ENCODE results near the gene MCUR1. TPM values are rescaled to one million over a fixed set of nuclear protein-coding genes. Genes with fewer than 3 reads are reported as not detected.

The MCUR1 gene
- total and polyA plus RNA-seq, 10 of the 15 experiments (the other 5 are each of a cell fraction or from before 2014, with no cell fraction given): 4.4 to 43.9 (median 18.3) TPM

DNA sequence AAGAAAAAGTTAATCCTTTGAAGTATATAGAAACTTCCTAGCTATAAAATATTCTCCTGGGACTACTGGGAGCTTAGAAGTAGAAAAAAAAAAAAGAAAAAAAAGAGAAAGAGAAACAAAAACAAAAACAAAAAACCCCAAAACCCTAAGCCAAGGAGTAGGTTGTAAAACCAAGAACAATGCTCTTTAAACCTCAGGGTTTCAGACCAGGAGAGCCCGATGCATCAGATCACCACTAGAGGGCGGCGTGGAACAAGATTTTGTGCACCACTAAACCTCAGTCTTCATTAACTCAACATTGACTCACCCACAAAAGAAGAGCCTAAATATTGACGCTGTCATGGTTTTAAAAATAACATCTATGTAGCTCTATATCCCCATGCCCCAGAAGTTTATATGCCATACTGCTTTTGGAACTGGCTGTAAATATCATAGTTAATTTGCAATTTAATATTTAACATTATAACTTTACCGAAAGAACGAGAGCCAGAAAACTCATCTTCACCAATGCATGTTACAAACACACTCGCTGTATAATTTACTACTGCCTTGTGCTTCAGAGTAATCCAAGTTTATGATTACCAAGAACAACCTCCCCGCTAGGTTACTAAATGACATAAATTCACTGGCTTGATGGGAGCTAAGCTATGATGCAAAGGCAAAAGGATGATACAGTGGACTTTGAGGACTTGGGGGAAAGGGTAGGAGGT lies 19.2 kb downstream of the MCUR1 start (continued):
- TF ChIP-seq SMAD5 (IDR thresholded peaks at IDR 0.05; ENCODE audit: low read depth): no peak
- no peak for TF ChIP-seq NR2C1 (IDR thresholded peaks at IDR 0.05)
- TF ChIP-seq, protein P1, sequence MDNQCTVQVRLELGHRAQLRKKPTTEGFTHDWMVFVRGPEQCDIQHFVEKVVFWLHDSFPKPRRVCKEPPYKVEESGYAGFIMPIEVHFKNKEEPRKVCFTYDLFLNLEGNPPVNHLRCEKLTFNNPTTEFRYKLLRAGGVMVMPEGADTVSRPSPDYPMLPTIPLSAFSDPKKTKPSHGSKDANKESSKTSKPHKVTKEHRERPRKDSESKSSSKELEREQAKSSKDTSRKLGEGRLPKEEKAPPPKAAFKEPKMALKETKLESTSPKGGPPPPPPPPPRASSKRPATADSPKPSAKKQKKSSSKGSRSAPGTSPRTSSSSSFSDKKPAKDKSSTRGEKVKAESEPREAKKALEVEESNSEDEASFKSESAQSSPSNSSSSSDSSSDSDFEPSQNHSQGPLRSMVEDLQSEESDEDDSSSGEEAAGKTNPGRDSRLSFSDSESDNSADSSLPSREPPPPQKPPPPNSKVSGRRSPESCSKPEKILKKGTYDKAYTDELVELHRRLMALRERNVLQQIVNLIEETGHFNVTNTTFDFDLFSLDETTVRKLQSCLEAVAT (IDR thresholded peaks at IDR 0.05): peak; percentile 86
- 0 out of 2 replicates have a peak, but pooled peaks have one; percentile 41 for TF ChIP-seq CBX5 (IDR thresholded peaks at IDR 0.05; ENCODE audit: low read depth)
- peak; percentile 96 for TF ChIP-seq NBN (IDR thresholded peaks at IDR 0.05)
- TF ChIP-seq DPF2 (IDR thresholded peaks at IDR 0.05): no peak
- no peak for TF ChIP-seq JUNB (IDR thresholded peaks at IDR 0.05)
- TF ChIP-seq MYC (IDR thresholded peaks at IDR 0.05; ENCODE audit: insufficient read depth, insufficient read length, insufficient replicate concordance, low read length, severe bottlenecking): no peak
- TF ChIP-seq, protein P2, sequence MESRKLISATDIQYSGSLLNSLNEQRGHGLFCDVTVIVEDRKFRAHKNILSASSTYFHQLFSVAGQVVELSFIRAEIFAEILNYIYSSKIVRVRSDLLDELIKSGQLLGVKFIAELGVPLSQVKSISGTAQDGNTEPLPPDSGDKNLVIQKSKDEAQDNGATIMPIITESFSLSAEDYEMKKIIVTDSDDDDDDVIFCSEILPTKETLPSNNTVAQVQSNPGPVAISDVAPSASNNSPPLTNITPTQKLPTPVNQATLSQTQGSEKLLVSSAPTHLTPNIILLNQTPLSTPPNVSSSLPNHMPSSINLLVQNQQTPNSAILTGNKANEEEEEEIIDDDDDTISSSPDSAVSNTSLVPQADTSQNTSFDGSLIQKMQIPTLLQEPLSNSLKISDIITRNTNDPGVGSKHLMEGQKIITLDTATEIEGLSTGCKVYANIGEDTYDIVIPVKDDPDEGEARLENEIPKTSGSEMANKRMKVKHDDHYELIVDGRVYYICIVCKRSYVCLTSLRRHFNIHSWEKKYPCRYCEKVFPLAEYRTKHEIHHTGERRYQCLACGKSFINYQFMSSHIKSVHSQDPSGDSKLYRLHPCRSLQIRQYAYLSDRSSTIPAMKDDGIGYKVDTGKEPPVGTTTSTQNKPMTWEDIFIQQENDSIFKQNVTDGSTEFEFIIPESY (IDR thresholded peaks at IDR 0.05): peak; percentile 7; the same call in 1 of the 2 replicates
- TF ChIP-seq, protein P3, sequence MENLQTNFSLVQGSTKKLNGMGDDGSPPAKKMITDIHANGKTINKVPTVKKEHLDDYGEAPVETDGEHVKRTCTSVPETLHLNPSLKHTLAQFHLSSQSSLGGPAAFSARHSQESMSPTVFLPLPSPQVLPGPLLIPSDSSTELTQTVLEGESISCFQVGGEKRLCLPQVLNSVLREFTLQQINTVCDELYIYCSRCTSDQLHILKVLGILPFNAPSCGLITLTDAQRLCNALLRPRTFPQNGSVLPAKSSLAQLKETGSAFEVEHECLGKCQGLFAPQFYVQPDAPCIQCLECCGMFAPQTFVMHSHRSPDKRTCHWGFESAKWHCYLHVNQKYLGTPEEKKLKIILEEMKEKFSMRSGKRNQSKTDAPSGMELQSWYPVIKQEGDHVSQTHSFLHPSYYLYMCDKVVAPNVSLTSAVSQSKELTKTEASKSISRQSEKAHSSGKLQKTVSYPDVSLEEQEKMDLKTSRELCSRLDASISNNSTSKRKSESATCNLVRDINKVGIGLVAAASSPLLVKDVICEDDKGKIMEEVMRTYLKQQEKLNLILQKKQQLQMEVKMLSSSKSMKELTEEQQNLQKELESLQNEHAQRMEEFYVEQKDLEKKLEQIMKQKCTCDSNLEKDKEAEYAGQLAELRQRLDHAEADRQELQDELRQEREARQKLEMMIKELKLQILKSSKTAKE (IDR thresholded peaks at IDR 0.05; ENCODE audit: low read depth, poor library complexity, severe bottlenecking): peak; percentile 82
- peak in 1 of 2 experiments; percentile 18; a peak in 1 of 4 replicates for TF ChIP-seq BHLHE40 (IDR thresholded peaks at IDR 0.05; ENCODE audit: borderline replicate concordance in 1 of 2, low read depth in 2 of 2, low read length in 1 of 2)
- TF ChIP-seq, protein P4, sequence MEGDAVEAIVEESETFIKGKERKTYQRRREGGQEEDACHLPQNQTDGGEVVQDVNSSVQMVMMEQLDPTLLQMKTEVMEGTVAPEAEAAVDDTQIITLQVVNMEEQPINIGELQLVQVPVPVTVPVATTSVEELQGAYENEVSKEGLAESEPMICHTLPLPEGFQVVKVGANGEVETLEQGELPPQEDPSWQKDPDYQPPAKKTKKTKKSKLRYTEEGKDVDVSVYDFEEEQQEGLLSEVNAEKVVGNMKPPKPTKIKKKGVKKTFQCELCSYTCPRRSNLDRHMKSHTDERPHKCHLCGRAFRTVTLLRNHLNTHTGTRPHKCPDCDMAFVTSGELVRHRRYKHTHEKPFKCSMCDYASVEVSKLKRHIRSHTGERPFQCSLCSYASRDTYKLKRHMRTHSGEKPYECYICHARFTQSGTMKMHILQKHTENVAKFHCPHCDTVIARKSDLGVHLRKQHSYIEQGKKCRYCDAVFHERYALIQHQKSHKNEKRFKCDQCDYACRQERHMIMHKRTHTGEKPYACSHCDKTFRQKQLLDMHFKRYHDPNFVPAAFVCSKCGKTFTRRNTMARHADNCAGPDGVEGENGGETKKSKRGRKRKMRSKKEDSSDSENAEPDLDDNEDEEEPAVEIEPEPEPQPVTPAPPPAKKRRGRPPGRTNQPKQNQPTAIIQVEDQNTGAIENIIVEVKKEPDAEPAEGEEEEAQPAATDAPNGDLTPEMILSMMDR (IDR thresholded peaks at IDR 0.05 in 2 of 3, conservative IDR thresholded peaks at IDR 0.05 in 1 of 3; ENCODE audit: control insufficient read depth in 2 of 3, extremely low read depth in 1 of 3, insufficient read depth in 1 of 3, low read depth in 3 of 3, low read length in 3 of 3): peak; percentile 89 to 97 (median 91); a peak in 5 of 6 replicates
- TF ChIP-seq SREBF2 (IDR thresholded peaks at IDR 0.05; ENCODE audit: low read length): peak; percentile 35; the same call in 1 of the 2 replicates
- TF ChIP-seq MEF2B (IDR thresholded peaks at IDR 0.05; ENCODE audit: partially characterized antibody, poor library complexity, severe bottlenecking): no peak
- TF ChIP-seq BMI1 (IDR thresholded peaks at IDR 0.05; ENCODE audit: borderline replicate concordance): no peak
- TF ChIP-seq TBL1XR1 (IDR thresholded peaks at IDR 0.05; ENCODE audit: low read depth, low read length): no peak
- TF ChIP-seq, protein P5, sequence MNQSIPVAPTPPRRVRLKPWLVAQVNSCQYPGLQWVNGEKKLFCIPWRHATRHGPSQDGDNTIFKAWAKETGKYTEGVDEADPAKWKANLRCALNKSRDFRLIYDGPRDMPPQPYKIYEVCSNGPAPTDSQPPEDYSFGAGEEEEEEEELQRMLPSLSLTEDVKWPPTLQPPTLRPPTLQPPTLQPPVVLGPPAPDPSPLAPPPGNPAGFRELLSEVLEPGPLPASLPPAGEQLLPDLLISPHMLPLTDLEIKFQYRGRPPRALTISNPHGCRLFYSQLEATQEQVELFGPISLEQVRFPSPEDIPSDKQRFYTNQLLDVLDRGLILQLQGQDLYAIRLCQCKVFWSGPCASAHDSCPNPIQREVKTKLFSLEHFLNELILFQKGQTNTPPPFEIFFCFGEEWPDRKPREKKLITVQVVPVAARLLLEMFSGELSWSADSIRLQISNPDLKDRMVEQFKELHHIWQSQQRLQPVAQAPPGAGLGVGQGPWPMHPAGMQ (IDR thresholded peaks at IDR 0.05; ENCODE audit: borderline replicate concordance): no peak; the same call in 1 of the 2 replicates
- no peak for TF ChIP-seq WRNIP1 (IDR thresholded peaks at IDR 0.05; ENCODE audit: borderline replicate concordance, low read depth, low read length)
- TF ChIP-seq RUNX3 (IDR thresholded peaks at IDR 0.05; ENCODE audit: low read length): peak; percentile 90
- TF ChIP-seq TCF7 (IDR thresholded peaks at IDR 0.05; ENCODE audit: borderline replicate concordance): peak; percentile 43; the same call in 1 of the 2 replicates

Data from GM12878 (cell line).